Psoas muscle (tissue), 8 donors: ENCODE data around the gene FHAD1. TPM values are rescaled to one million over a fixed set of nuclear protein-coding genes. Genes with fewer than 3 reads are reported as not detected.

Source experiments
- ATAC-seq, 4 donors: fragments of 200-7000 bp; cut with Tn5 transposase; one replicate each; pipeline ENCODE4 v1.9.1; 2020; ENCODE audit warnings: moderate library complexity in 3 of 4, mild to moderate bottlenecking in 2 of 4
- DNase-seq, 2 donors: peaks; one replicate each; pipeline ENCODE4 v3.0.0-alpha.2; 2020
- H3K27ac ChIP-seq: fragments of 200-600 bp; one replicate; pipeline ENCODE4 v1.8.0; 2022
- H3K27me3 ChIP-seq, 3 donors: fragments of 200-600 bp in 1 of 3; one replicate each; pipeline versions ENCODE4 v1.6.1 to v1.8.0; 2013 to 2022; ENCODE audit warnings: low read length in 2 of 3, mild to moderate bottlenecking in 2 of 3, moderate library complexity in 1 of 3; ENCODE audit not compliant: insufficient read depth in 3 of 3
- H3K36me3 ChIP-seq, 2 donors: fragments of 200-600 bp in 1 of 2; one replicate each; pipeline versions ENCODE4 v1.6.1 to v1.8.0; 2013 to 2022; ENCODE audit warnings: low read depth in 1 of 2, mild to moderate bottlenecking in 1 of 2, moderate library complexity in 1 of 2; ENCODE audit not compliant: insufficient read depth in 1 of 2
- H3K4me1 ChIP-seq: fragments of 200-600 bp; one replicate; pipeline ENCODE4 v1.8.0; 2022
- H3K4me3 ChIP-seq: fragments of 200-600 bp; one replicate; pipeline ENCODE4 v1.8.0; 2022; ENCODE audit warnings: mild to moderate bottlenecking
- H3K9me3 ChIP-seq: fragments of 200-600 bp; one replicate; pipeline ENCODE4 v1.8.0; 2022
- WGBS, 3 donors: extraction: QIAGEN DNeasy Blood & Tissue Kit; methylation state at CpG; one replicate each; pipeline versions ENCODE4 v1.1.6 to v1.1.7; 2013; 5-methylcytosine and 5-hydroxymethylcytosine counted together
- intact Hi-C, 2 donors: fragments of 100-400 bp; cut with DNase I; formaldehyde crosslinking; loops; one replicate each; pipeline versions ENCODE4 v1.11.0 to v1.14.2; 2022
- polyA plus RNA-seq, 3 donors: library from polyadenylated mRNA; stranded (reverse); fragments of 200-250 nt; gene quantifications; one replicate each; pipeline ENCODE4 v1.2.3, GENCODE V29; 2013
- total RNA-seq, 4 donors: library from RNA; stranded (reverse); fragmentation: NEBNext Ultra II Directional in 2 of 4; extraction: Animal tissue kit (Norgen Biotek cat#: 25700) in 2 of 4; gene quantifications; one replicate each; pipeline versions ENCODE4 v1.2.1 to v1.2.4, GENCODE V29; 2021 to 2023
- TF ChIP-seq, protein P1 (sequence below): fragments of 200-600 bp; IDR thresholded peaks from one replicate; pipeline ENCODE4 v1.8.0; 2022; ENCODE audit warnings: antibody characterized with exemption
- donor health status: healthy with polysubstance abuse.
- donor health status: DM: no; HTN: no; CAD: no; lungs with moderate emphysema.
- donor health status: Bipolar disorder and iron deficiency.
- donor health status: healthy.
- donor health status: DM: yes; HTN: yes; CAD: no.
- donor health status: DM: no; HTN: no; CAD: no.
- donor health status: DM: no; HTN: no; CAD: no.
- donor health status: DM: yes; HTN: yes; CAD: no.

FHAD1 gene
- total and polyA plus RNA-seq, 7 donors = 0.03 to 0.24 (median 0.06) TPM; not detected in 4

DNA sequence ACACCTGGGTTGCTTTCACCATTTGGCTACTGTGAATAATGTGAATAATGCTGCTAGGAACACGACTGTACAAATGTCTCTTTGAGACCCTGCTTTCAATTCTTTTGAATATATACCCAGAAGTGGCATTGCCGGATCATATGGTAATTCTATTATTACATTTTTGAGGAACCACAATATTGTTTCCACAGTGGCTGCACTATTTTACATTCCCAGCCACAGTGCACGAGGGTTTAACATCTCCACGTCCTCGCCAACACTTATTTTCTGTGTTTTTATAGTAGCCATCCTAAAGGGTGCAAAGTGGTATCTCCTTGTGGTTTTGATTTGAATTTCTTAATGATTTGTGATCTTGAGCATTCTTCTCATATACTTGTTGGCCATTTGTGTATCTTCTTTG lies 15.7 kb downstream of the FHAD1 start:
- no peak overlapping the region for H3K27ac ChIP-seq
- intact Hi-C loops = no loop called here
- H3K36me3 ChIP-seq = no peaks in the 10 kb centered on the region
- H3K27me3 ChIP-seq = peaks cover 0 to 13% (median 0%) of the 10 kb centered on the region in 3 donors
- ATAC-seq (no peak), DNase-seq (no peak)
- no peaks in the 10 kb centered on the region for H3K9me3 ChIP-seq
- 79 to 82% (median 79%) methylated on average over 5 of the region's 5 CpGs for WGBS, 3 donors
- peaks cover 2% of the 10 kb centered on the region for H3K4me1 ChIP-seq
- H3K4me3 ChIP-seq = no peak overlapping the region
- TF ChIP-seq, protein P1, sequence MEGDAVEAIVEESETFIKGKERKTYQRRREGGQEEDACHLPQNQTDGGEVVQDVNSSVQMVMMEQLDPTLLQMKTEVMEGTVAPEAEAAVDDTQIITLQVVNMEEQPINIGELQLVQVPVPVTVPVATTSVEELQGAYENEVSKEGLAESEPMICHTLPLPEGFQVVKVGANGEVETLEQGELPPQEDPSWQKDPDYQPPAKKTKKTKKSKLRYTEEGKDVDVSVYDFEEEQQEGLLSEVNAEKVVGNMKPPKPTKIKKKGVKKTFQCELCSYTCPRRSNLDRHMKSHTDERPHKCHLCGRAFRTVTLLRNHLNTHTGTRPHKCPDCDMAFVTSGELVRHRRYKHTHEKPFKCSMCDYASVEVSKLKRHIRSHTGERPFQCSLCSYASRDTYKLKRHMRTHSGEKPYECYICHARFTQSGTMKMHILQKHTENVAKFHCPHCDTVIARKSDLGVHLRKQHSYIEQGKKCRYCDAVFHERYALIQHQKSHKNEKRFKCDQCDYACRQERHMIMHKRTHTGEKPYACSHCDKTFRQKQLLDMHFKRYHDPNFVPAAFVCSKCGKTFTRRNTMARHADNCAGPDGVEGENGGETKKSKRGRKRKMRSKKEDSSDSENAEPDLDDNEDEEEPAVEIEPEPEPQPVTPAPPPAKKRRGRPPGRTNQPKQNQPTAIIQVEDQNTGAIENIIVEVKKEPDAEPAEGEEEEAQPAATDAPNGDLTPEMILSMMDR = no peak

DNA sequence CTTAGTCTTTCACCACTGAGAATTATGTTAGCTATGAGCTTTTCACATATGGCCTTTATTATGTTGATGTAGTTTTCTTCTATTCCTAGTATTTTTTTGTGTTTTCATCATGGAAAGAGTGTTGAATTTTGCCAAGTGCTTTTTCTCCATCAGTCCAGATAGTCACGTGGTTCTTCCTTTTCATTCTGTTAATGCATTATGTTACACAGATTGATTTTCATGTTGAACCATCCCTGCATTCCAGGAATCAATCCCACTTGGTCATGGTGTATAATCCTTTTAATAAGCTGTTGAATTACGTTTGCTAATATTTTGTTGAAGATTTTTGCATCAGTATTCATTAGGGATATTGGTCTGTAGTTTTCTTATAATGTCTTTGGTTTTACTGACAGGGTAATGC lies 17.7 kb downstream of the FHAD1 start:
- H3K9me3 ChIP-seq = no peaks in the 10 kb centered on the region
- intact Hi-C loops = no loop called here
- no peak for DNase-seq
- H3K4me3 ChIP-seq = no peak overlapping the region
- peaks cover 0 to 13% (median 0%) of the 10 kb centered on the region in 3 donors for H3K27me3 ChIP-seq
- H3K4me1 ChIP-seq = peaks cover 2% of the 10 kb centered on the region
- TF ChIP-seq, protein P1 = no peak
- no peak overlapping the region for H3K27ac ChIP-seq
- no peak for ATAC-seq
- H3K36me3 ChIP-seq = no peaks in the 10 kb centered on the region
- WGBS, 3 donors = 25 to 50% (median 33%) methylated on average over 2 of the region's 2 CpGs

DNA sequence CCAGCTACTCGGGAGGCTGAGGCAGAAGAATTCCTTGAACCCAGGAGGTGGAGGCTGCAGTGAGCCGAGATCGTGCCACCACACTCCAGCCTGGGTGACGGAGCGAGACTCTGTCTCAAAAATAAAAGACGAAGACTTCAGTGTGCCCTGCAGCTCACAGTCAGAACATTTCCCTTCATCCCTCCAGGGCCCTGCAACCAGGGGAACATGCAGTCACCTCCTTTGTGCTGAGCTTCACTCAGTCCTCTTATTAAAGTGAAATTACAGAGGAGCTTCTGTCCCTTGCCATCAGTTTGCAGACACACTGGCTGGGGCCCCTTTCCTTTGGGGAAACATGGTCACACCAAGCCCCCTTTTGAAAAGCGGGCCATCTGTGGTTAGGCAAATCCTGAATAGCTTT lies 24.2 kb downstream of the FHAD1 start:
- no peaks in the 10 kb centered on the region for H3K4me1 ChIP-seq
- H3K27me3 ChIP-seq = peaks cover 0 to 33% (median 0%) of the 10 kb centered on the region in 3 donors
- H3K27ac ChIP-seq = no peak overlapping the region
- H3K4me3 ChIP-seq = no peak overlapping the region
- 79 to 89% (median 86%) methylated on average over 6 of the region's 7 CpGs for WGBS, 3 donors
- ATAC-seq (no peak), DNase-seq (no peak)
- intact Hi-C loops = loop anchor here in 1 of 2 donors (10.0 kb wide), 1 partner anchor 146 kb away; no protein-coding TSS in a partner anchor
- H3K9me3 ChIP-seq = no peaks in the 10 kb centered on the region
- no peaks in the 10 kb centered on the region for H3K36me3 ChIP-seq
- TF ChIP-seq, protein P1 = no peak

DNA sequence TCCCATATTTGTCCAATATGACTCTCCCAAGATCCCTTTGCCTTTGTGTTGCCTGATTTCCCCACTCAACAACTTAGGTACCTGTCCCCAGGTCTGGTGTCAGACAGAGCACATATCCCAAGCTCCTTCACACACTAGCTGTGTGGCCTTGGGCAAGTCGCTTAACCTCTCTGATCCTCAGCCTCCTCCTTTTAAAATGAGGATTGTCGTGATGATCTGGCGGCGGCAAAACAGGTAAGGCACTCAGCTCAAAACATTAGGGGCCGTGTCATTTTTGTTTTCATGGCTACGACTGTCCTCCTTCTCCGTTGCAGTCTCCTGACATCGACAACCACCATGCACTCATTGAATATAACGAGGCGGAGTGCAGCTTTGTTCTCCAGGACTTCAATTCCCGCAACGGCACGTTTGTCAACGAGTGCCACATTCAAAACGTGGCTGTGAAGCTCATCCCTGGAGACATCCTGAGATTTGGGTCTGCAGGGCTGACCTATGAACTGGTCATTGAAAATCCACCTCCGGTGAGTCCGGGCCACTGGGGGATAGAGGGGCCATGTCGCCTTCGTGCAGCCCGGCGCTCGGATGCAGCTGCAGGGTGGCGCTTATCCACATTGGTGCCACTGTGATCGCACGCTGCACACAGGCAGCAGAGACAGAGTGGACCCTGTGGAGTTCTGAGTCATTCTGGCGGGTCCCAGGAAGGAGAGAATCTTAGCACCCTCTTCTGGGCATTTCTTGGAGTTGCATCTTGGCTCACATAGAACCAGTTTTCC lies 25.2 kb downstream of the FHAD1 start:
- WGBS, 3 donors = 30% methylated on average over 26 of the region's 26 CpGs

More for the DNA sequence above, 25.2 kb downstream of the FHAD1 start:
- Histone ChIP-seq H3K4me3 (no peak overlapping the region), H3K4me1 (no peaks in the 10 kb centered on the region), H3K27ac (no peak overlapping the region), H3K36me3 (no peaks in the 10 kb centered on the region), H3K9me3 (no peaks in the 10 kb centered on the region), H3K27me3 (peaks cover 0 to 33% (median 0%) of the 10 kb centered on the region in 3 donors)
- TF ChIP-seq, protein P1 = peak; percentile 56
- DNase-seq (peak in 1 of 2 donors; percentile 33), ATAC-seq (peak in 3 of 4 donors; percentile 45 to 60 (median 58))
- intact Hi-C loops = loop anchor here in 1 of 2 donors (1.0 to 10.0 kb wide), 2 partner anchors 120 to 147 kb away; no protein-coding TSS in a partner anchor
